Activated T-helper 1 cell treated with anti-CD3 and anti-CD28 coated beads, Interleukin-2, amount 50 U/mL, for 16 hours (primary cell): ENCODE measurements around the gene PLIN3.
"Not testable (repeated sequence)": the region's sequence is repeated elsewhere in the genome, so short reads cannot be mapped to it uniquely, and the experiment has no call there.

ENCODE experiments used
- DNase-seq, 2 donors: peaks; one replicate each; pipeline ENCODE4 v3.0.0-alpha.2; 2020; ENCODE audit warnings: low read depth in 1 of 2, low spot score in 1 of 2

The PLIN3 gene

GRCh38 chr19:4867534-4868285, at the start of gene PLIN3:
PLIN3 (minus strand) TSS chr19:4867667; CDS start chr19:4861394, 6,273 bp downstream.
- DNase-seq, result peak; percentile 82 to 85

DNA sequence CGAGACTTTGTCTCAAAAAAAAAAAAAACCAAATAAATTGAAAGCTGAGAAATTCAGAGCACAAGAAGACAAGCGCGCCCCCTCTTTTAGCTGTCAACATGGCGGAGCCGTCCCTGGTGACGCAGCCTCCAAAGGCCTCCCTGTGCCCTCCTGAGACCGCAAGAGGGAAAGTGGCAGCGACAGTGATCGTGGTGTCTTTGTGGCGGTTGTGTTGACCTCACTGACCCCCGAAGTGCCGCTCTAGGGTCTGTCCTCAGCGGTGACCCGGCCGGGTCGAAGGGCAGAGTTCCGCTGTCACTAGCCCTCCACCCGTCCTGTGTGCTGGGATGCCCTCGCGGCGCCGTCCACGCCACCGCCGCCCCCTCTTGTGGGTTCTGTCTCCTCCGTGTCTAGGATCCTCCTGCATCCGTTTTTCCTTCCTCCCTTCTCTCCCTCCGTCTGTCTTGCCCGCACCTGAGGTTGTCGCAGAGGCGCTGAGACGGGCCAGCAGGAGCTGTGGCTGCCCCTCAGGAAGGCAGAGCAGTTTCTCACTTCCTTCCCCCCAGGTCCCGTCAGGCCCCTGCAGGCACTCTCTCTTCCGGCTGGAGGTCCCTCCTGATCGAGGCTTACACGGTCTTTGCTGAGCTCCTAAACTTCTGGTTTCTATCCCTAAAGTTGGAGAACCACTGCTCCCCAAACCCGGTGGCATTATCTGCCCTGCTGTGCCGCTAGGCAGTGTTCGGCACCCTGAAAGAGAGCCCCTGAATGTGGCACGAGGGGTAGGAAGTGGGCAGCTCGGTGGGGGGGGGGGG, 49.0 kb upstream of the PLIN3 start:
- peak in 1 of 2 donors; percentile 13 for DNase-seq

DNA sequence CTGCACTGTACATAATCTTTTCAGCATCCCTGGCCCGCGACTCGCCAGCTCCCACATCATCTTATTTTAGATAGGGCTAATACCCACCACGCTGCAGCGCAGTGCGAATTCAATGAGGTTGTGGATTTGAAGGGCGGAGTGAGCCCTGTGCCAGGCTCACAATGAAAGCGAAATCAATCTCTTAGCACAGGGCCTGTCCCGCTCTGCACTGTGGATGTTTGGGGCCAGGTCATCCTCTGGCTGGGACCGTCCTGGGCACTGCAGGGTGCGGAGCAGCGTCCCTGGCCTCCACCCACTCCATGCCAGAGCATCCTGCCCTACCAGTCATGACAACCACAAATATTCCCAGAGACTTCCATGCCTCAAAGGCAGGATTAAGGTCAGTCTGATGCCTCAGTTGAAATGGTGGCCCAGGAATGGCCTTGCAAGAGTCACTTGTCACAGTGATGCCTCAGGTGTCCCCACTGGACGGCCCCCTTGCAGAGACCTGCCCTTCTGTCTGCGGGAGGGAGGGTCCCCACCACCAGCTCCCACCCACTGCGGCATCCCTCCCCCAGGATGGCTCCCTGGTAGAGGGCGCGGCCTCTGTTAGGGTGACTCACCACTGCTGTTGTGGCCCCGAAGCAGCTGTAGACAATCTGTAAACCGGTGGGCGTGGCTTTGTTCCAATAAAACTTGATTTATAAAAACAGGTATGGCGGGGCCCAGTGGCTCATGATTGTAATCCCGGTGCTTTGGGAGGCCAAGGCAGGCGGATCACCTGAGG, 47.5 kb upstream of the PLIN3 start:
- DNase-seq, result peak; percentile 53 to 62

DNA sequence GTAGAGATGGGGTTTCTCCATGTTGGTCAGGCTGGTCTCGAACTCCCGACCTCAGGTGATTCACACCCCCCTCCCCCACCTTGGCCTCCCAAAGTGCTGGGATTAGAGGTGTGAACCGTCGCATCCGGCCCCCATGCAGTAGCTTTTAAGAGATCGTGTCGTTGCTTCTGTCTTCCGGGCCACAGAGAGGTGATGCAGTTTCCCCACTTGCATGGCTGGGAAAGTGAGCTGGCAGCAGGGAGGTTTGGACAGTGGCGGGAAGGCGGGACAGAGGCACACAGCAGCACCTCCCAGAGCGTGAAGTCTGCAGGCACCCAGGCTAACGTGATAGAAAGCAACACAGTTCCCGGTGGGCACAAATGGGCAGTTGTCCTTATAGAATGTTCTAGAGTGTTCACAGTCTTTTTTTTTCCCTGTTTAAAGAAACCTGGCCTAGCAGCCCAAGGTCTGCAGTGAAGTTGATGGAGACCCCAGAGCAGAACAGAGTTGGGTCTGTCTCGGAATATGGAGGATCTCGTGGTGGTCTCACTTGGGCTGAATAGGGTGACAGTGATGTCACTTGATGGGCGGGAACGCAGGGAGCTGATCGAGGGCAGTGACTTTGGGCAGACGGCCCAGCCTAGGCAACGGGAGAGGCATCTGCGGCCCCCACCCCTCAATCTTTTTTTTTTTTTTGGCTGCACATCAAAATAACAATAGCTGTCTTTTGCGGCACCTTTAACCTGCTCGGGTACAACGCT, 46.7 kb upstream of the PLIN3 start:
- DNase-seq, result peak in 1 of 2 donors; percentile 8

DNA sequence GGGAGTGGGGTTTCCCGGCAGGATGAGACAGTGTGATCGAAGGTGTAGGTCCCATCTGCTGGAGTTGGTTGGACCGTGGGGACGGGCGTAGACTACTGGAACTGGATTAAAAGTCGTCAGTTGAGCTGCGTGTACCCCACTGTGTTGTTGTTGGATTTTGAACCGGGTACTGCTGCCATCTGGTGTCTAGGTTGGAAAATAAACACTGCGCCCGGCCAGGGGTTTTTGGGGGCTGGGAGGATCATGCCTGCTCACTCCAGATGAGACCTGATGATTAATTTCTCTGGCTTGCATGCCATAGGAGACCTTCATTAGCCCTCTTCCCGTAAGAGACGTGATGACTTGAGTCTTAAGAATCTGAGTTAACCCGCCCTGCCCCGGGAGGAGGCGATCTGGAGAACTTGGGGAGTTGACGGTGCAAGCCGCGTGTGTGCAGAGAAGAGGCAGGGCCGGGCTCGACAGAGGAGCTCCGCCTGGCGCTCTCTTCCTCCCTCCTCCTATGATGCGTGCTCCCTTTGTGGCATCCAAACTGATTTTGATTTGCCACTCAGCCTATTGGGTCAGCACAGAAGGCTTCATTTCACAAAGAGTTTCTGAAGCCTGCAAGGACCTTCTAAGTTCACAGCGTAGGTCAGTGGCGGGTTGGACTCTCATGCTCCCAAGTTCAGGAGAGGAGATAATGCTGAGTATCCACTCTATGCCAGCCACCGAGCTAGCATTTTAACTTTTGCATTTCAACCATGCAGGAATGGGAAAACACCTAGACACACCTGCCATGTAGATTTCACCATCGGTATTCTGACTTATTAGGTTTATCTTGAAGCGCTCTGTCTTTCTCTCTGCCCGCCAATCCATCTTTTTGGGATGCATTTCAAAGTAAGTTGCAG, 44.6 kb upstream of the PLIN3 start:
- DNase-seq, result peak; percentile 29 to 51

- DNase-seq, result no peak
These were observed 43.8 kb upstream of the PLIN3 start for GRCh38 chr19:4911314-4911713.

DNA sequence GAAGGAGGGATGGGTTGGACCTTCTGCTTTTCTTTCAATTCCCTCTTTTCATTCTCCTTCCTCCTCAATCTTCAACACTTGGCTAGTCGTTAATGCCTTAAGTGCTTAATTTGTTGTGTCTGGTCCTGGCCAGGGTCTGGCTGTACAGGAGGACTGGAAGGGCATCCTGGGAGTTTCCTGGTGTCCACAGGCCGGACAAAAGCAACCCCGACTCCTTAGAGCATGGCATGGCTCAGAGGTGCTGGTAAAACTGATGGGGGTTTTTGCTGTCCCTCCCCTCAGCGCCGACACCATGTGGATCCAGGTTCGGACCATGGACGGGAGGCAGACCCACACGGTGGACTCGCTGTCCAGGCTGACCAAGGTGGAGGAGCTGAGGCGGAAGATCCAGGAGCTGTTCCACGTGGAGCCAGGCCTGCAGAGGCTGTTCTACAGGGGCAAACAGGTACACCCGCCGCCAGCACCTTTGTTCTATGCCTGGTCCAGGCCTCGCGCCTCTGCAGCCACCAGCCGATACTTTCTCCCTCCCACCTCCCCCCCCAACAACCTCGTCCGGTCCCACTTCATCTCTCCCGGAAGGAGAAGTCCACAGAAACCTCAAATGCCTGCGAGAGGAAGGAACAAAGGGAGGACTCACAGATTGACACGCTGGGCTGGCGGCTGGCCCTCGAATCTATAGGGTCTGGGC, 43.3 kb upstream of the PLIN3 start:
- DNase-seq, result no peak

GRCh38 chr19:4909897-4910593, 42.6 kb upstream of the PLIN3 start:
- DNase-seq, result peak; percentile 89 to 90

DNA sequence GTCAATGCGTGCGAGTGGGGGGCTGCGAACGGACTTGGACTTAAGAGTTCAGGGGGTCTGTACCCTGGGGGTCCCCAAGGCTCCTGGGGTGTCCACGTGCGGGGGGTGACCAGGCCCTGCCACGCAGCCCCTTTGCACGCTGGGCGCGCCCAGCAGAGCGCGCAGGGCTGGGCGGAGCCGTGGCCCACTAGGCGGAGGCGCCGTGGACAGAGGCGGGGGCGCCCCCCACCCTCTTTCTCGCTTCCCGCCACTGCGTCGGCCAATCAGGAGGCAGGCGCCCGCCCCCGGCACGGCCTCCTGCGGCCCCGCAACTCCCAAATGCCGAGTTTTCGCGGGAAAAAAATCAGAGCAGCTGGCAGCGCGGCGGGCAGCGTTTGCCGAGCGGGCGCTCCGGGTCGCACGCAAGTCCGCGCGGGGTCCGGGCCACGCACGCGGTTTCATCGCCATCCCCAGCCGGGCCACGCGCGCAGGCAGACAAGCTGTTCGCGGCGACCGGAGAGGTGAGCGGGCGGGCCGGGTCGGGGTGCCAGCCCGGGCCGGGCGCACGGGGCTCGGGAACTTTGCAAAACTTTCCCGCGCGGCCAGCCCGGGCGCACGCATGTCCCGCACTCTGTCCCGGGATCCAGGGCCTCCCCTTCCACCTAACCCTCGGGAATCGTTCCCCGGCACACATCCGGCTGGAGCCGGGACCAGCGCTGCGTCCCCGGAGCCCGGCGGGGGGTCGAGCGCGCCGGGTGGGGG, 41.9 kb upstream of the PLIN3 start, which contains the start of gene UHRF1:
UHRF1 (plus strand) TSS at position 346 of the 741 bp plus-strand sequence. CDS start 1,385 bp downstream, outside the sequence.
- DNase-seq, result peak in 1 of 2 donors; percentile 14

DNA sequence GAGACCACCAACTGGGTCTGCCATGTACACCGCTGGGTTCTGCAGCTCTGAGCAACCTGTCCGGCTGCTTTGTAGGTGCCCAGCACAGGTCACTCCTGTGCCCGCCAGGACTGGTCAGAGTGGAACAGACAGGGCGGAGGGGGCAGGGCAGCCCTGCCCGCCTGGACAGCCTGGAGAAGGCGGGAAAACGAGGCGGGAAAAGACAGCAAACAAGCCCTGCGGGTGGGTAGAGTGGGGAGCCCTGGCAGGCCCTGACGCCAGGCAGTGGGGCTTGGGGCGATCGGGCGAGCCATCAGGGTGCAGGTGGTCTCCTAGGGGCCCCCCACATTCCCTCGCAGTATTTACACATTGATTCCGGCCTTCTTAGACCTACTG, 41.3 kb upstream of the PLIN3 start:
- no peak for DNase-seq

DNA sequence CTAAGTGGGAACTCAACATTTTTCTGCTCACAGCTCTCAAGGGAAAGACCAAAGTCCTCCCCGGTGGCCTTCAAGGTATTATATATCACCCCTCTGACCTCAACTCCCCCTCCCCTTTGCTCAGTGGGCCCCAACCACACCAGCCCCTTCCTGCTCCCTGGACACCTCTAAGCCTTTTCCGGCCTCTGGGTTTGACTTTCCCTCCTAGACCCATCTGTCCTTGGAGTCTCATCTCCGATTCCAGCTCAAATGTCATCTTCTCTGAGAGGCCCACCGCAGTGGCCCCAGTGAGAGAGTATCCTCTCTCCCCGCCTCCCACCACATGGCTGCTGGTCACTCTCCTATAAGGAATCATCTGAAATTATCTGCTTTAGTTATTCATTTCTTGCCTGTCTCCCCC, 40.9 kb upstream of the PLIN3 start:
- DNase-seq, result no peak

DNA sequence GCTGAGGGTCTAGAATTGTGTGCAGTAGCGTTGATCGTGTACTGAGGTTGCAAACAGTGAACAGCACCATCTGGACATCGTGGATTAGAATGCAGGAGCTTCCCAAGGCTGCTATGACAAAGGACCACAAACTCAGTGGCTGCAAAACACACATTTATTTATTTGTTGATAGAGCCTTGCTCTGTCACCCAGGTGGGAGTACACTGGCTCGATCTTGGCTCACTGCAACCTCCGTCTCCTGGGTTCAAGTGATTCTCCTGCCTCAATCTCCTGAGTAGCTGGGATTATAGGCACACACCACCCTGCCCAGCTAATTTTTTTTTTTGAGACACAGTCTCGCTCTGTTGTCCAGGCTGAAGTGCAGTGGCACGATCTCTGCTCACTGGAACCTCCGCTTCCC, 39.5 kb upstream of the PLIN3 start:
- no peak for DNase-seq

- DNase-seq, result no peak
These were observed 37.0 kb upstream of the PLIN3 start for GRCh38 chr19:4904481-4904880.

- no peak for DNase-seq
These were observed 35.3 kb upstream of the PLIN3 start, which contains the start of gene ARRDC5 for GRCh38 chr19:4902796-4903195. ARRDC5 (minus strand) TSS chr19:4902896; CDS start chr19:4902825, 71 bp downstream.

- not testable (repeated sequence) for DNase-seq
These were observed 33.4 kb upstream of the PLIN3 start for GRCh38 chr19:4900879-4901278.

DNA sequence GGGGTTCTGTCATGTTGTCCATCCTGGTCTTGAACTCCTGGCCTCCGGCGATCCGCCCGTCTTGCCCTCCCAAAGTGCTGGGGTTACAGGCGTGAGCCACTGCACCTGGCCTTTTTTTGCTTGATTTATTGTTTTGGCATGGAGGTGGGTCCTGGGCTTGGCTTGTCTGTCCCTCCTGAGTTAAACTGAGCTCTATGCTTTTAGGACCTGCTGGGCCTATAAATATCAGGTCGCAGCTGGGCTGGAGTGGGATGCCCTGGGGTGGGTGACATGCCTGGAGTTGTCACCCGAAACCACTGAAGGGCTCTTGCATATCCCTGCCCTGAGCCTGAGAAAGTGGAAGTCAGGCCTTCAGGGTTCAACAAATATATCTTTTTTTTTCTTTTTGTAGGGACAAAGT, 29.7 kb upstream of the PLIN3 start:
- DNase-seq, result no peak

GRCh38 chr19:4896372-4896771, 28.9 kb upstream of the PLIN3 start:
- no peak for DNase-seq

- not testable (repeated sequence) for DNase-seq
These were observed 25.5 kb upstream of the PLIN3 start for GRCh38 chr19:4892962-4893361.
